Mucosa of descending colon (tissue), 3 donors: ENCODE results near the gene KCND3. TPM values are rescaled to one million over a fixed set of nuclear protein-coding genes. Genes with fewer than 3 reads are reported as not detected.

Source experiments
- ATAC-seq: fragments of 200-7000 bp; cut with Tn5 transposase; one replicate; pipeline ENCODE4 v1.9.1; 2020; ENCODE audit warnings: mild to moderate bottlenecking, moderate library complexity
- DNase-seq, 3 donors: peaks; one replicate each; pipeline ENCODE4 v3.0.0-alpha.2; 2020
- H3K36me3 ChIP-seq: fragments of 200-600 bp; one replicate; pipeline ENCODE4 v1.8.0; 2021; ENCODE audit warnings: low read depth, mild to moderate bottlenecking
- H3K4me1 ChIP-seq: fragments of 200-600 bp; one replicate; pipeline ENCODE4 v1.8.0; 2021; ENCODE audit warnings: low read depth, mild to moderate bottlenecking
- H3K4me3 ChIP-seq: fragments of 200-600 bp; one replicate; pipeline ENCODE4 v1.8.0; 2021; ENCODE audit warnings: mild to moderate bottlenecking
- H3K9me3 ChIP-seq: fragments of 200-600 bp; one replicate; pipeline ENCODE4 v1.8.0; 2021; ENCODE audit warnings: mild to moderate bottlenecking
- CTCF ChIP-seq: fragments of 200-600 bp; IDR thresholded peaks from one replicate; pipeline ENCODE4 v1.8.0; 2022; ENCODE audit warnings: antibody characterized with exemption, mild to moderate bottlenecking
- intact Hi-C, 2 donors: fragments of 100-400 bp; cut with DNase I in 1 of 2; cut with micrococcal nuclease in 1 of 2; formaldehyde crosslinking; loops; one replicate each; pipeline versions ENCODE4 v1.11.0 to v1.11.1; 2022; cut with DNase I, micrococcal nuclease
- total RNA-seq, 3 donors: library from RNA; stranded (reverse); fragmentation: NEBNext Ultra II Directional in 2 of 3; extraction: Animal tissue kit (Norgen Biotek cat#: 25700) in 2 of 3; gene quantifications; one replicate each; pipeline versions ENCODE4 v1.2.1 to v1.2.4, GENCODE V29; 2021 to 2023
- donor health status: DM: no; HTN: no; CAD: no; lungs with moderate emphysema.
- donor health status: DM: no; HTN: no; CAD: no.
- donor health status: DM: no; HTN: yes; CAD: no.

Gene KCND3
- total RNA-seq, 3 donors from 2014 or later: 1.2 to 10.3 (median 5.5) TPM

GRCh38 chr1:111980686-111981085 is 8.8 kb downstream of the KCND3 start:
- DNase-seq: no peak
- intact Hi-C loops: no loop called here

GRCh38 chr1:111978695-111979094 is 10.8 kb downstream of the KCND3 start:
- TF ChIP-seq CTCF: no peak
- Histone ChIP-seq H3K4me3 (no peak overlapping the region), H3K9me3 (no peaks in the 10 kb centered on the region), H3K36me3 (no peaks in the 10 kb centered on the region), H3K4me1 (no peaks in the 10 kb centered on the region)
- intact Hi-C loops: no loop called here
- no peak for DNase-seq
- no peak for ATAC-seq

More at GRCh38 chr1:111980686-111981085, 8.8 kb downstream of the KCND3 start:
- Histone ChIP-seq H3K4me3 (no peak overlapping the region), H3K9me3 (no peaks in the 10 kb centered on the region), H3K4me1 (no peaks in the 10 kb centered on the region), H3K36me3 (no peaks in the 10 kb centered on the region)
- TF ChIP-seq CTCF: no peak
- no peak for ATAC-seq

GRCh38 chr1:111977378-111977777 is 12.1 kb downstream of the KCND3 start:
- intact Hi-C loops: no loop called here

GRCh38 chr1:111976842-111977241 is 12.6 kb downstream of the KCND3 start:
- no peak for DNase-seq
- no peak for TF ChIP-seq CTCF
- intact Hi-C loops: no loop called here
- ATAC-seq: no peak
- Histone ChIP-seq H3K9me3 (no peaks in the 10 kb centered on the region), H3K4me3 (no peak overlapping the region), H3K4me1 (no peaks in the 10 kb centered on the region), H3K36me3 (no peaks in the 10 kb centered on the region)

More at GRCh38 chr1:111977378-111977777, 12.1 kb downstream of the KCND3 start:
- no peak for TF ChIP-seq CTCF
- Histone ChIP-seq H3K36me3 (no peaks in the 10 kb centered on the region), H3K9me3 (no peaks in the 10 kb centered on the region), H3K4me1 (no peaks in the 10 kb centered on the region), H3K4me3 (no peak overlapping the region)
- ATAC-seq: no peak
- DNase-seq: no peak

GRCh38 chr1:111976332-111976731 is 13.1 kb downstream of the KCND3 start:
- H3K4me3 ChIP-seq: no peak overlapping the region
- TF ChIP-seq CTCF: no peak
- H3K9me3 ChIP-seq: no peaks in the 10 kb centered on the region
- no peaks in the 10 kb centered on the region for H3K4me1 ChIP-seq
- no peaks in the 10 kb centered on the region for H3K36me3 ChIP-seq
- DNase-seq (no peak), ATAC-seq (no peak)
- intact Hi-C loops: no loop called here

- Histone ChIP-seq H3K4me3 (no peak overlapping the region), H3K36me3 (no peaks in the 10 kb centered on the region), H3K4me1 (no peaks in the 10 kb centered on the region), H3K9me3 (no peaks in the 10 kb centered on the region)
- intact Hi-C loops: no loop called here
- no peak for ATAC-seq
- no peak for TF ChIP-seq CTCF
- no peak for DNase-seq
These were observed 16.2 kb downstream of the KCND3 start for GRCh38 chr1:111973150-111973790.
